ENCODE results near the gene CTTNBP2. TPM values are rescaled to one million over a fixed set of nuclear protein-coding genes. Genes with fewer than 3 reads are reported as not detected.

The CTTNBP2 gene
- total and polyA plus RNA-seq, 9 donors, result 2.6 to 18.4 (median 10.0) TPM

- no peaks in the 10 kb centered on the region for H3K4me1 ChIP-seq (ENCODE audit: insufficient read depth)
- TF ChIP-seq, protein P1, sequence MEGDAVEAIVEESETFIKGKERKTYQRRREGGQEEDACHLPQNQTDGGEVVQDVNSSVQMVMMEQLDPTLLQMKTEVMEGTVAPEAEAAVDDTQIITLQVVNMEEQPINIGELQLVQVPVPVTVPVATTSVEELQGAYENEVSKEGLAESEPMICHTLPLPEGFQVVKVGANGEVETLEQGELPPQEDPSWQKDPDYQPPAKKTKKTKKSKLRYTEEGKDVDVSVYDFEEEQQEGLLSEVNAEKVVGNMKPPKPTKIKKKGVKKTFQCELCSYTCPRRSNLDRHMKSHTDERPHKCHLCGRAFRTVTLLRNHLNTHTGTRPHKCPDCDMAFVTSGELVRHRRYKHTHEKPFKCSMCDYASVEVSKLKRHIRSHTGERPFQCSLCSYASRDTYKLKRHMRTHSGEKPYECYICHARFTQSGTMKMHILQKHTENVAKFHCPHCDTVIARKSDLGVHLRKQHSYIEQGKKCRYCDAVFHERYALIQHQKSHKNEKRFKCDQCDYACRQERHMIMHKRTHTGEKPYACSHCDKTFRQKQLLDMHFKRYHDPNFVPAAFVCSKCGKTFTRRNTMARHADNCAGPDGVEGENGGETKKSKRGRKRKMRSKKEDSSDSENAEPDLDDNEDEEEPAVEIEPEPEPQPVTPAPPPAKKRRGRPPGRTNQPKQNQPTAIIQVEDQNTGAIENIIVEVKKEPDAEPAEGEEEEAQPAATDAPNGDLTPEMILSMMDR (IDR thresholded peaks at IDR 0.05), result no peak
- TF ChIP-seq EP300 (IDR thresholded peaks at IDR 0.05) (no peak), POLR2A (IDR thresholded peaks at IDR 0.05) (no peak)
- 90 to 94% (median 91%) methylated on average over 2 of the region's 2 CpGs for WGBS, 3 donors
These were observed 31.6 kb downstream of the CTTNBP2 start for GRCh38 chr7:117841611-117842010.

DNA sequence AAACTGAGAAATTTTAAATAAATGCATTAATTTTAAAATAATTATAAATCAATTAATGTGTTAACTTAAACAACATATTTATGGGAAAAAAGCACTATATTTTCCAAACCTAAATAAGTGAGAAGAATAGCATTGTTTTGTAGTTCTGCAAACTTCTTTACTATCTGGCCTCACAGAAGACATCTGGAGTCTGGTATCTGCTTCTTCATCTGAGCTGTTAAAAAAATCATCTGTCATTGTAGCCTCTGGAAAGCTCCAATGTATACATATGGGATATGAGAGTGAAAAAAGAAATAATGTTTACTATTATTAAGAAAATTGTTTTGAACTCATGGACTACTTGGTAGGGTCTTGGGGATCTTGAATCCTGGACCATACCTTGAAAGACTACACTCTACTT is 32.2 kb downstream of the CTTNBP2 start:
- intact Hi-C loops (cut with DNase I), result no loop called here
- DNase-seq, result no peak
- Histone ChIP-seq H3K36me3 (no peaks in the 10 kb centered on the region), H3K27ac (no peak overlapping the region), H3K4me1 (ENCODE audit: insufficient read depth) (no peaks in the 10 kb centered on the region), H3K9me3 (no peaks in the 10 kb centered on the region), H3K4me3 (no peak overlapping the region), H3K27me3 (no peaks in the 10 kb centered on the region)
- TF ChIP-seq, protein P1 (IDR thresholded peaks at IDR 0.05), result no peak
- TF ChIP-seq EP300 (IDR thresholded peaks at IDR 0.05) (no peak), POLR2A (IDR thresholded peaks at IDR 0.05) (no peak)

More at GRCh38 chr7:117841611-117842010, 31.6 kb downstream of the CTTNBP2 start:
- Histone ChIP-seq H3K4me3 (no peak overlapping the region), H3K36me3 (no peaks in the 10 kb centered on the region), H3K27ac (no peak overlapping the region), H3K9me3 (no peaks in the 10 kb centered on the region), H3K27me3 (no peaks in the 10 kb centered on the region)
- DNase-seq, result no peak
- intact Hi-C loops (cut with DNase I), result no loop called here

DNA sequence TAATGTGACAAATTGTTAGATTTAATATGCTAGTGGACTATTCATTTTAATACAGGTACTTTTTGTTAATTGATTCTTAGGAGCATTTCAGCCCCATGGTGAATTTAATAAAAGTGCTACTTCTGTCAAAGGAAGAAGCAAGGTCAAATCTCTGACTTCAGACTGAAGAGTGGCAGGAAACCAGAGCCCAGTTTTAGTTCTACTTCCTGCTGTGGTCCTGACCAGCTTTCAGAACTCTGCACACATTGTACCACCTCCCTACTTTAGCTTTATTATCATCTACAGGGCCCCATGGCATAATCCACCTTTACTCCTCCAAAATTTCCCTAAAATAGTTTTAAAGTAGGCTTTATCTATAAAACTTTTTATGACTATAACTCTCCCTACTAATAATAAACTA is 33.7 kb downstream of the CTTNBP2 start:
- Histone ChIP-seq H3K4me1 (ENCODE audit: insufficient read depth) (no peaks in the 10 kb centered on the region), H3K27ac (no peak overlapping the region), H3K36me3 (no peaks in the 10 kb centered on the region), H3K4me3 (no peak overlapping the region), H3K27me3 (no peaks in the 10 kb centered on the region), H3K9me3 (no peaks in the 10 kb centered on the region)
- intact Hi-C loops (cut with DNase I), result no loop called here
- no peak for DNase-seq
- TF ChIP-seq, protein P1 (IDR thresholded peaks at IDR 0.05), result no peak
- TF ChIP-seq POLR2A (IDR thresholded peaks at IDR 0.05) (no peak), EP300 (IDR thresholded peaks at IDR 0.05) (no peak)

- Histone ChIP-seq H3K9me3 (no peaks in the 10 kb centered on the region), H3K36me3 (no peaks in the 10 kb centered on the region), H3K27me3 (no peaks in the 10 kb centered on the region), H3K4me3 (no peak overlapping the region), H3K27ac (no peak overlapping the region), H3K4me1 (ENCODE audit: insufficient read depth) (no peaks in the 10 kb centered on the region)
- TF ChIP-seq POLR2A (IDR thresholded peaks at IDR 0.05) (no peak), EP300 (IDR thresholded peaks at IDR 0.05) (no peak)
- TF ChIP-seq, protein P1 (IDR thresholded peaks at IDR 0.05), result no peak
- WGBS, 3 donors, result 96 to 98% (median 96%) methylated on average over 1 of the region's 1 CpG
- intact Hi-C loops (cut with DNase I), result no loop called here
- DNase-seq, result no peak
These were observed 35.4 kb downstream of the CTTNBP2 start for GRCh38 chr7:117837841-117838240.
